Cardiac fibroblast (primary cell): Measurements from ENCODE around the gene SIDT2.

ENCODE experiments used
- DNase-seq, 2 donors: peaks; one replicate each; pipeline versions ENCODE4 v3.0.0 to v3.0.0-alpha.2; 2010; ENCODE audit warnings: low read depth in 2 of 2
- H3K4me3 ChIP-seq, 2 donors: replicated peaks in 1 of 2; 1 replicate in 1 of 2; 2 replicates in 1 of 2; pipeline ENCODE4 v1.5.1; 2011; ENCODE audit warnings: low read depth in 2 of 2, low read length in 2 of 2, mild to moderate bottlenecking in 2 of 2, moderate library complexity in 1 of 2
- TF ChIP-seq, protein P1 (sequence below): IDR thresholded peaks from one replicate; pipeline ENCODE4 v1.5.1; 2011; ENCODE audit warnings: low read depth, mild to moderate bottlenecking, low read length, inconsistent platforms

The SIDT2 gene

DNA sequence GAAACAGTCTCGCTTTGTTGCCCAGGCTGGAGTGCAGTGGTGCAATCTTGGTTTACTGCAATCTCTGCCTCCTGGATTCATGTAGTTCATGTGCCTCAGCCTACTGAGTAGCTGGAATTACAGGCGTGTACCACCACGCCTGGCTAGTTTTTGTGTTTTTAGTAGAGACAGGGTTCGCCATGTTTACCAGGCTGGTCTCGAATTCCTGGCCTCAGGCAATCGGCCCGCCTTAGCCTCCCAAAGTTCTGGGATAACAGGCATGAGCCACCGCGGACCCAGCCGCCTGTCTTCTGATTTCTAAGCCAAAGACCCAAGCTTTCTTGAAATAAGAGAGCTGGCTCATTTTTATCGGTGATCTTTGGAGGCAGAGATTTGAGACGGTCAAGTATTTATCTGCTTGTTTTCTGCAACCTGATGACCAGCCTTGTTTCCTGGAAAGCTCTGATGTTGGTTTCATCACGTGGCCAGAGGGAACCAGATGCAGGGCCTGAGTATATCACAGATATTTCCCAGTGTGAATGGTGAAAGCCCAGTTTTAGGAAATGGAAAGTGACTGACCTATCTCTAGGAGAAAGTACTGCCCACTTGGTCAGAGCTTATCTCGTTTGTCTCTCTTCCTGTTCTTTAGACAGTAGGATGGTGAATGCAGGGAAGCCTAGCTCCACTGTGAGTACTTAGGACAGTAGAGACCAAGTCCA, 5.7 kb upstream of the SIDT2 start:
- TF ChIP-seq, protein P1, sequence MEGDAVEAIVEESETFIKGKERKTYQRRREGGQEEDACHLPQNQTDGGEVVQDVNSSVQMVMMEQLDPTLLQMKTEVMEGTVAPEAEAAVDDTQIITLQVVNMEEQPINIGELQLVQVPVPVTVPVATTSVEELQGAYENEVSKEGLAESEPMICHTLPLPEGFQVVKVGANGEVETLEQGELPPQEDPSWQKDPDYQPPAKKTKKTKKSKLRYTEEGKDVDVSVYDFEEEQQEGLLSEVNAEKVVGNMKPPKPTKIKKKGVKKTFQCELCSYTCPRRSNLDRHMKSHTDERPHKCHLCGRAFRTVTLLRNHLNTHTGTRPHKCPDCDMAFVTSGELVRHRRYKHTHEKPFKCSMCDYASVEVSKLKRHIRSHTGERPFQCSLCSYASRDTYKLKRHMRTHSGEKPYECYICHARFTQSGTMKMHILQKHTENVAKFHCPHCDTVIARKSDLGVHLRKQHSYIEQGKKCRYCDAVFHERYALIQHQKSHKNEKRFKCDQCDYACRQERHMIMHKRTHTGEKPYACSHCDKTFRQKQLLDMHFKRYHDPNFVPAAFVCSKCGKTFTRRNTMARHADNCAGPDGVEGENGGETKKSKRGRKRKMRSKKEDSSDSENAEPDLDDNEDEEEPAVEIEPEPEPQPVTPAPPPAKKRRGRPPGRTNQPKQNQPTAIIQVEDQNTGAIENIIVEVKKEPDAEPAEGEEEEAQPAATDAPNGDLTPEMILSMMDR, result no peak
- H3K4me3 ChIP-seq, result no peak overlapping the region
- peak; percentile 52 to 81 for DNase-seq

DNA sequence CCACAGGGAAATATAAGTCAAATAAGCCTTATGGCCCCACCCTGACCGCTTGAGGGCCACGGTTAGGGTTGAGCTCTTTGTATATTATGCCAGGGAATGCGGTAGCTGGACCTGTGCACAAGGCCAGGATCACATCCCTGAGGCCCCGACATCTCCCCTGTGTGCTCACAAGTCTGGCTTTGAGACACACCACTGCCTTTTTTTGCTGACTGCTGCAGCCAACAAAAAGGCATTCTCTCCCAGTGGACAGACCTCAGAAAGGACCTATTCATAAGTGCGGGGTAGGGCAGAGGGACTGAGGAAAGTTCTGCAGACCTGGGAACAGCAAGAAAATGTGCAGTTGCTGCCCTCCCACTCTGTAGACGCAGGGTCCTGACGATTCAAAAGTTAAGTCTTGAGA, 3.4 kb upstream of the SIDT2 start:
- H3K4me3 ChIP-seq, result no peak overlapping the region
- no peak for DNase-seq

DNA sequence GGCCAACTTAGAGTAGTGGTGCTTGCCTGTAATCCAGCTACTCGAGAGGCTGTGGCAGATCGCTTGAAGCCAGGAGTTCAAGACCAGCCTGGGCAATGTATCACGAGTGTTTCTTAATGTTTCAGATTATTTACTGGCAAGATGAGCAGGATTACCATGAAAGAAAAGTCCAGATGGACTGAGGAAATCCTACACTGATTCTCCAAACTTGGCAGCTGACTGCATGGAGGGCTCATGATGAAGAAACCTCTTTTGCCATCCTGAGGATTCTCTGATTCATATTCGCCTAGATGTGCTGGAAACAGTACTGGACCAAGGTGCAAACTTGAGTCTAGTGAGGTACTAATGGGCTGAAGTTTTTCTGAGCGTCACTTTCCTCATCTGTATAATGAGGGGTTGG, 2.8 kb upstream of the SIDT2 start:
- H3K4me3 ChIP-seq, result no peak overlapping the region
- TF ChIP-seq, protein P1, result no peak
- DNase-seq, result peak in 1 of 2 donors; percentile 15

More for the DNA sequence above, 3.4 kb upstream of the SIDT2 start:
- TF ChIP-seq, protein P1, result no peak

DNA sequence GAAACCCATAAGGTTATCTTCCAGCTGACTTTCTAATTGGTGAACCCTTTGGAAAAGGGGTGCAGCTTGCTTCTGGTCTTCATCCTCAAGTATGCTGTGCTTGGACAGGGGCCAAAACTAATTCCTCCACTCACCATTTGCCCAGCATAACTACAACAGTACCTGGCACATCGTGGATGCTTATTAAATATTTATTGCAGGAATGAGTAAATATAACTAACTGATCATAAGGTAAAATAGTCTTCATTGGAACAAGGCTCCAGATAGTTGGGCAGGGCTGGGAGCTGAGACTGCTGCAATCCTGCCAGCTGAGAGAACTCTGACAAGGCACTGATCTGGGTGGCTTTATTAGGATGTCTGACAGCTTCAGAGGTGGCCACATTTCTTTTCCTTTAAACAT, 2.4 kb upstream of the SIDT2 start:
- DNase-seq, result no peak
- TF ChIP-seq, protein P1, result no peak
- no peak overlapping the region for H3K4me3 ChIP-seq

GRCh38 chr11:117177534-117178209, 871 bp upstream of the SIDT2 start:
- TF ChIP-seq, protein P1, result no peak
- DNase-seq, result no peak
- peak overlapping the region; percentile 11 to 81 for H3K4me3 ChIP-seq

- peak; percentile 62 to 71 for DNase-seq
- TF ChIP-seq, protein P1, result no peak
Measured at GRCh38 chr11:117179048-117179999, 781 bp downstream of the SIDT2 start.

More at GRCh38 chr11:117179048-117179999, 781 bp downstream of the SIDT2 start:
- peak overlapping the region; percentile 81 for H3K4me3 ChIP-seq
